HEK293 (cell line): ENCODE results near the gene THSD7A.

Source experiments
- CTCF ChIA-PET: fragments of 350-600 bp; formaldehyde crosslinking; extraction: SDS; loops from one replicate; lab custom pipeline; 2021; ENCODE audit warnings: antibody characterized with exemption; lab: Yijun Ruan, JAX
- POLR2A ChIA-PET: fragments of 300-600 bp; formaldehyde crosslinking; extraction: SDS; loops from one replicate; lab custom pipeline; 2020; ENCODE audit warnings: antibody characterized with exemption, inconsistent platforms; lab: Yijun Ruan, JAX
- H3K27ac ChIP-seq: fragments of 200-500 bp; sonication (Bioruptor generic); 2 replicates; pipeline ENCODE4 v1.5.1; 2014; ENCODE audit warnings: low read depth, low read length, control low read depth, inconsistent platforms; ENCODE audit errors: extremely low read depth
- H3K36me3 ChIP-seq, 2 experiments: fragments of 200-500 bp in 1 of 2; sonication (Bioruptor generic) in 1 of 2; 1 replicate in 1 of 2; 2 replicates in 1 of 2; pipeline ENCODE4 v1.5.1; 2014 to 2017; ENCODE audit warnings: inconsistent platforms in 2 of 2, low read length in 2 of 2; ENCODE audit not compliant: control insufficient read depth in 2 of 2, insufficient read depth in 1 of 2
- H3K4me1 ChIP-seq: fragments of 200-500 bp; sonication (Bioruptor generic); 2 replicates; pipeline ENCODE4 v1.5.1; 2014; ENCODE audit warnings: mild to moderate bottlenecking, low read length, inconsistent platforms; ENCODE audit not compliant: control insufficient read depth, insufficient read depth
- H3K4me3 ChIP-seq: 2 replicates; pipeline ENCODE4 v1.5.1; 2011; ENCODE audit warnings: low read depth, mild to moderate bottlenecking, control low read depth, low read length, moderate library complexity
- H3K9me3 ChIP-seq: fragments of 200-500 bp; sonication (Bioruptor generic); 2 replicates; pipeline ENCODE4 v1.5.1; 2014; ENCODE audit warnings: low read depth, low read length, inconsistent platforms; ENCODE audit not compliant: control insufficient read depth, insufficient read depth
- FEZF1 ChIP-seq: fragments of 450-650 bp; formaldehyde crosslinking; IDR thresholded peaks from 2 replicates; pipeline ENCODE4 v1.5.1; 2016; ENCODE audit warnings: missing biosample characterization, missing genetic modification characterization
- GLI4 ChIP-seq: fragments of 450-650 bp; formaldehyde crosslinking; IDR thresholded peaks from 2 replicates; pipeline ENCODE4 v1.5.1; 2016; ENCODE audit warnings: missing biosample characterization, missing genetic modification characterization
- HOXC10 ChIP-seq: sonication (generic); formaldehyde crosslinking; IDR thresholded peaks from 2 replicates; pipeline ENCODE4 v1.8.1; 2023; ENCODE audit warnings: mild to moderate bottlenecking, missing genetic modification reagents
- KLF7 ChIP-seq: fragments of 450-650 bp; formaldehyde crosslinking; IDR thresholded peaks from 2 replicates; pipeline ENCODE4 v1.5.1; 2016; ENCODE audit warnings: missing biosample characterization, missing genetic modification characterization, borderline replicate concordance
- OSR2 ChIP-seq: fragments of 450-650 bp; formaldehyde crosslinking; IDR thresholded peaks from 2 replicates; pipeline ENCODE4 v1.5.1; 2016; ENCODE audit warnings: missing biosample characterization, missing genetic modification characterization
- SCRT1 ChIP-seq: fragments of 450-650 bp; formaldehyde crosslinking; IDR thresholded peaks from 2 replicates; pipeline ENCODE4 v1.5.1; 2016; ENCODE audit warnings: missing biosample characterization, missing genetic modification characterization, borderline replicate concordance
- WT1 ChIP-seq: fragments of 450-650 bp; formaldehyde crosslinking; IDR thresholded peaks from 2 replicates; pipeline ENCODE4 v1.5.1; 2016; ENCODE audit warnings: missing biosample characterization, missing genetic modification characterization
- ZBTB48 ChIP-seq: fragments of 450-650 bp; formaldehyde crosslinking; IDR thresholded peaks from 2 replicates; pipeline ENCODE4 v1.5.1; 2016; ENCODE audit warnings: missing biosample characterization, missing genetic modification characterization
- ZFP3 ChIP-seq: fragments of 450-650 bp; formaldehyde crosslinking; IDR thresholded peaks from 2 replicates; pipeline ENCODE4 v1.5.1; 2016; ENCODE audit warnings: low read depth, missing biosample characterization, missing genetic modification characterization
- ZNF112 ChIP-seq: fragments of 450-650 bp; formaldehyde crosslinking; IDR thresholded peaks from 2 replicates; pipeline ENCODE4 v1.5.0; 2017; ENCODE audit warnings: missing biosample characterization, missing genetic modification characterization
- ZNF169 ChIP-seq: fragments of 450-650 bp; formaldehyde crosslinking; IDR thresholded peaks from 2 replicates; pipeline ENCODE4 v1.5.1; 2016; ENCODE audit warnings: missing biosample characterization, missing genetic modification characterization
- ZNF19 ChIP-seq: fragments of 450-650 bp; formaldehyde crosslinking; IDR thresholded peaks from 2 replicates; pipeline ENCODE4; 2016; ENCODE audit warnings: missing biosample characterization, missing genetic modification characterization, low read depth
- ZNF394 ChIP-seq: fragments of 450-650 bp; formaldehyde crosslinking; IDR thresholded peaks from 2 replicates; pipeline ENCODE4 v1.5.1; 2016; ENCODE audit warnings: missing biosample characterization, missing genetic modification characterization, mild to moderate bottlenecking, moderate library complexity, borderline replicate concordance
- ZNF529 ChIP-seq: fragments of 450-650 bp; formaldehyde crosslinking; IDR thresholded peaks from 2 replicates; pipeline ENCODE4 v1.5.1; 2017; ENCODE audit warnings: missing genetic modification characterization, missing biosample characterization; ENCODE audit not compliant: insufficient replicate concordance
- ZNF530 ChIP-seq: fragments of 450-650 bp; formaldehyde crosslinking; IDR thresholded peaks from 2 replicates; pipeline ENCODE4 v1.5.1; 2016; ENCODE audit warnings: low read depth, missing biosample characterization, missing genetic modification characterization
- ZNF549 ChIP-seq: fragments of 450-650 bp; IDR thresholded peaks from 2 replicates; pipeline ENCODE4 v1.5.1; 2018; ENCODE audit warnings: missing biosample characterization, missing genetic modification characterization, mild to moderate bottlenecking, inconsistent platforms, moderate library complexity
- ZNF624 ChIP-seq: fragments of 450-650 bp; formaldehyde crosslinking; IDR thresholded peaks from 2 replicates; pipeline ENCODE4 v1.5.1; 2017; ENCODE audit warnings: missing biosample characterization, missing genetic modification characterization
- ZNF626 ChIP-seq: fragments of 450-650 bp; sonication (Bioruptor Pico); formaldehyde crosslinking; IDR thresholded peaks from 2 replicates; pipeline ENCODE4 v1.5.1; 2018; ENCODE audit warnings: missing biosample characterization, missing genetic modification characterization, inconsistent platforms
- ZNF658 ChIP-seq: fragments of 450-650 bp; formaldehyde crosslinking; IDR thresholded peaks from 2 replicates; pipeline ENCODE4; 2016; ENCODE audit warnings: missing biosample characterization, missing genetic modification characterization
- ZNF701 ChIP-seq: fragments of 450-650 bp; formaldehyde crosslinking; IDR thresholded peaks from 2 replicates; pipeline ENCODE4 v1.5.1; 2016; ENCODE audit warnings: missing biosample characterization, missing genetic modification characterization
- TF ChIP-seq, protein P1 (sequence below): fragments of 450-650 bp; formaldehyde crosslinking; IDR thresholded peaks from 2 replicates; pipeline ENCODE4 v1.5.1; 2016; ENCODE audit warnings: missing biosample characterization, missing genetic modification characterization
- TF ChIP-seq, protein P2 (sequence below): fragments of 450-650 bp; formaldehyde crosslinking; IDR thresholded peaks from 2 replicates; pipeline ENCODE4 v1.5.1; 2017; ENCODE audit warnings: missing biosample characterization, missing genetic modification characterization
- TF ChIP-seq, protein P3 (sequence below): fragments of 450-650 bp; IDR thresholded peaks from 2 replicates; pipeline ENCODE4 v1.5.1; 2018; ENCODE audit warnings: missing biosample characterization, missing genetic modification characterization
- TF ChIP-seq, protein P4 (sequence below): fragments of 450-650 bp; formaldehyde crosslinking; IDR thresholded peaks from 2 replicates; pipeline ENCODE4 v1.5.1; 2016; ENCODE audit warnings: missing biosample characterization, missing genetic modification characterization
- TF ChIP-seq, protein P5 (sequence below): fragments of 450-650 bp; formaldehyde crosslinking; IDR thresholded peaks from 2 replicates; pipeline ENCODE4 v1.5.1; 2016; ENCODE audit warnings: missing biosample characterization, missing genetic modification characterization
- TF ChIP-seq, protein P6 (sequence below): fragments of 450-650 bp; formaldehyde crosslinking; IDR thresholded peaks from 2 replicates; pipeline ENCODE4 v1.5.1; 2016; ENCODE audit warnings: missing biosample characterization, missing genetic modification characterization

The THSD7A gene

DNA sequence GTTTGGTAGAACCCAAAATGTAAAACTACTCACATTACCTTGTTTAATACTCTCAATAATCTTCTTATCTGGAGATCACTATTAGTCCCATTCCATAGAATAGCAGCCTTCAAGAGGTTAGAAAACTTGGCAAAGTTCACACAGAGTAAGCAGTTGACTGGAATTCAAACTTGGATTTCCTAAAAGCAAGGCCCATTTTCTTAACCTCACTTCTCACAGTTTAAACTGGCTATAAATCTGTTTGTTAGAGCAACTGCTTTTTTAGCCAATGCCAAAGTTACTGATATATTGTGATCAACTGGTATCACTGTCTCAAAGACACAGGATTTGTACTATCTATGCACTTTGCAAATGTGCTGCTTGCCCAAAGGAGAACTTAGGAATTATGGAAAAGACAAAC is 230.2 kb downstream of the THSD7A start:
- H3K36me3 ChIP-seq, result no peaks in the 10 kb centered on the region
- no peak overlapping the region for H3K4me3 ChIP-seq
- POLR2A ChIA-PET, result no interaction called here
- no peak for TF ChIP-seq ZNF530
- TF ChIP-seq ZFP3 (tag by site-specific recombination), result no peak
- TF ChIP-seq KLF7 (tag by site-specific recombination), result no peak
- TF ChIP-seq ZBTB48 (tag by site-specific recombination), result no peak
- TF ChIP-seq ZNF701 (tag by site-specific recombination), result no peak
- TF ChIP-seq ZNF658, result no peak
- no peak for TF ChIP-seq OSR2 (tag by site-specific recombination)
- TF ChIP-seq, protein P1, sequence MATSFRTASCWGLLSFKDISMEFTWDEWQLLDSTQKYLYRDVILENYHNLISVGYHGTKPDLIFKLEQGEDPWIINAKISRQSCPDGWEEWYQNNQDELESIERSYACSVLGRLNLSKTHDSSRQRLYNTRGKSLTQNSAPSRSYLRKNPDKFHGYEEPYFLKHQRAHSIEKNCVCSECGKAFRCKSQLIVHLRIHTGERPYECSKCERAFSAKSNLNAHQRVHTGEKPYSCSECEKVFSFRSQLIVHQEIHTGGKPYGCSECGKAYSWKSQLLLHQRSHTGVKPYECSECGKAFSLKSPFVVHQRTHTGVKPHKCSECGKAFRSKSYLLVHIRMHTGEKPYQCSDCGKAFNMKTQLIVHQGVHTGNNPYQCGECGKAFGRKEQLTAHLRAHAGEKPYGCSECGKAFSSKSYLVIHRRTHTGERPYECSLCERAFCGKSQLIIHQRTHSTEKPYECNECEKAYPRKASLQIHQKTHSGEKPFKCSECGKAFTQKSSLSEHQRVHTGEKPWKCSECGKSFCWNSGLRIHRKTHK, result no peak
- TF ChIP-seq GLI4, result no peak
- no peak for TF ChIP-seq ZNF112 (tag by site-specific recombination)
- no peak for TF ChIP-seq ZNF169 (tag by site-specific recombination)
- TF ChIP-seq, protein P2, sequence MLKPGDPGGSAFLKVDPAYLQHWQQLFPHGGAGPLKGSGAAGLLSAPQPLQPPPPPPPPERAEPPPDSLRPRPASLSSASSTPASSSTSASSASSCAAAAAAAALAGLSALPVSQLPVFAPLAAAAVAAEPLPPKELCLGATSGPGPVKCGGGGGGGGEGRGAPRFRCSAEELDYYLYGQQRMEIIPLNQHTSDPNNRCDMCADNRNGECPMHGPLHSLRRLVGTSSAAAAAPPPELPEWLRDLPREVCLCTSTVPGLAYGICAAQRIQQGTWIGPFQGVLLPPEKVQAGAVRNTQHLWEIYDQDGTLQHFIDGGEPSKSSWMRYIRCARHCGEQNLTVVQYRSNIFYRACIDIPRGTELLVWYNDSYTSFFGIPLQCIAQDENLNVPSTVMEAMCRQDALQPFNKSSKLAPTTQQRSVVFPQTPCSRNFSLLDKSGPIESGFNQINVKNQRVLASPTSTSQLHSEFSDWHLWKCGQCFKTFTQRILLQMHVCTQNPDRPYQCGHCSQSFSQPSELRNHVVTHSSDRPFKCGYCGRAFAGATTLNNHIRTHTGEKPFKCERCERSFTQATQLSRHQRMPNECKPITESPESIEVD, result no peak
- TF ChIP-seq, protein P3, sequence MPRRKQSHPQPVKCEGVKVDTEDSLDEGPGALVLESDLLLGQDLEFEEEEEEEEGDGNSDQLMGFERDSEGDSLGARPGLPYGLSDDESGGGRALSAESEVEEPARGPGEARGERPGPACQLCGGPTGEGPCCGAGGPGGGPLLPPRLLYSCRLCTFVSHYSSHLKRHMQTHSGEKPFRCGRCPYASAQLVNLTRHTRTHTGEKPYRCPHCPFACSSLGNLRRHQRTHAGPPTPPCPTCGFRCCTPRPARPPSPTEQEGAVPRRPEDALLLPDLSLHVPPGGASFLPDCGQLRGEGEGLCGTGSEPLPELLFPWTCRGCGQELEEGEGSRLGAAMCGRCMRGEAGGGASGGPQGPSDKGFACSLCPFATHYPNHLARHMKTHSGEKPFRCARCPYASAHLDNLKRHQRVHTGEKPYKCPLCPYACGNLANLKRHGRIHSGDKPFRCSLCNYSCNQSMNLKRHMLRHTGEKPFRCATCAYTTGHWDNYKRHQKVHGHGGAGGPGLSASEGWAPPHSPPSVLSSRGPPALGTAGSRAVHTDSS, result no peak
- TF ChIP-seq ZNF19 (tag by site-specific recombination), result no peak
- no peak for TF ChIP-seq FEZF1 (tag by site-specific recombination)
- TF ChIP-seq, protein P4, sequence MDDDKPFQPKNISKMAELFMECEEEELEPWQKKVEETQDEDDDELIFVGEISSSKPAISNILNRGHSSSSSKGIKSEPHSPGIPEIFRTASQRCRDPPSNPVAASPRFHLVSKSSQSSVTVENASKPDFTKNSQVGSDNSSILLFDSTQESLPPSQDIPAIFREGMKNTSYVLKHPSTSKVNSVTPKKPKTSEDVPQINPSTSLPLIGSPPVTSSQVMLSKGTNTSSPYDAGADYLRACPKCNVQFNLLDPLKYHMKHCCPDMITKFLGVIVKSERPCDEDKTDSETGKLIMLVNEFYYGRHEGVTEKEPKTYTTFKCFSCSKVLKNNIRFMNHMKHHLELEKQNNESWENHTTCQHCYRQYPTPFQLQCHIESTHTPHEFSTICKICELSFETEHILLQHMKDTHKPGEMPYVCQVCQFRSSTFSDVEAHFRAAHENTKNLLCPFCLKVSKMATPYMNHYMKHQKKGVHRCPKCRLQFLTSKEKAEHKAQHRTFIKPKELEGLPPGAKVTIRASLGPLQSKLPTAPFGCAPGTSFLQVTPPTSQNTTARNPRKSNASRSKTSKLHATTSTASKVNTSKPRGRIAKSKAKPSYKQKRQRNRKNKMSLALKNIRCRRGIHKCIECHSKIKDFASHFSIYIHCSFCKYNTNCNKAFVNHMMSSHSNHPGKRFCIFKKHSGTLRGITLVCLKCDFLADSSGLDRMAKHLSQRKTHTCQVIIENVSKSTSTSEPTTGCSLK (tag by site-specific recombination), result no peak
- no peak for TF ChIP-seq WT1 (tag by site-specific recombination)
- TF ChIP-seq, all 188 proteins: peak for 0
- H3K27ac ChIP-seq, result no peak overlapping the region
- no peaks in the 10 kb centered on the region for H3K4me1 ChIP-seq
- CTCF ChIA-PET, result no interaction called here
- H3K9me3 ChIP-seq, result no peaks in the 10 kb centered on the region

DNA sequence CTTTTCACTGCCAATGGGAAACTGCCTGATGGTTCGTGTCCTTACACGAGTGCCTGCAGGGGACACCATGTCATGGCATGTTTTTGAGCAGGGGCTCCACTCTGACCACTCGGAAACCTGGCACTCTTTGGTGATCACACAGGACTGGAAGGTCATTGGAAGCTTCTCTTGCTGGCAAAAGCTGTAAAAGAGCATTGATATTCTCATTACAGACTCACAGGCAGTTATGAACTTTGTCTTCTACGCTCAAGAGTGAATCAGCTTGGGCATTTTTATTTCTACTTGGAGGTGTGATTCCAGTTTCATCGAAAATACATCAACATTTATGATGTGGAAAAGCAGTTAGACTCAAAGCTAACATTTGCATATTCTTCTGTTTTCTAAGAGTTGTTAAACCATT is 238.7 kb downstream of the THSD7A start:
- H3K9me3 ChIP-seq, result no peaks in the 10 kb centered on the region
- ChIA-PET CTCF (no interaction called here), POLR2A (no interaction called here)
- no peak overlapping the region for H3K4me3 ChIP-seq
- no peak overlapping the region for H3K27ac ChIP-seq
- no peaks in the 10 kb centered on the region for H3K4me1 ChIP-seq
- TF ChIP-seq ZNF701 (tag by site-specific recombination), result no peak
- TF ChIP-seq ZNF624 (tag by site-specific recombination), result no peak
- no peak for TF ChIP-seq ZNF549 (tag by site-specific recombination)
- TF ChIP-seq, protein P5, sequence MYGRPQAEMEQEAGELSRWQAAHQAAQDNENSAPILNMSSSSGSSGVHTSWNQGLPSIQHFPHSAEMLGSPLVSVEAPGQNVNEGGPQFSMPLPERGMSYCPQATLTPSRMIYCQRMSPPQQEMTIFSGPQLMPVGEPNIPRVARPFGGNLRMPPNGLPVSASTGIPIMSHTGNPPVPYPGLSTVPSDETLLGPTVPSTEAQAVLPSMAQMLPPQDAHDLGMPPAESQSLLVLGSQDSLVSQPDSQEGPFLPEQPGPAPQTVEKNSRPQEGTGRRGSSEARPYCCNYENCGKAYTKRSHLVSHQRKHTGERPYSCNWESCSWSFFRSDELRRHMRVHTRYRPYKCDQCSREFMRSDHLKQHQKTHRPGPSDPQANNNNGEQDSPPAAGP, result no peak
- TF ChIP-seq, protein P6, sequence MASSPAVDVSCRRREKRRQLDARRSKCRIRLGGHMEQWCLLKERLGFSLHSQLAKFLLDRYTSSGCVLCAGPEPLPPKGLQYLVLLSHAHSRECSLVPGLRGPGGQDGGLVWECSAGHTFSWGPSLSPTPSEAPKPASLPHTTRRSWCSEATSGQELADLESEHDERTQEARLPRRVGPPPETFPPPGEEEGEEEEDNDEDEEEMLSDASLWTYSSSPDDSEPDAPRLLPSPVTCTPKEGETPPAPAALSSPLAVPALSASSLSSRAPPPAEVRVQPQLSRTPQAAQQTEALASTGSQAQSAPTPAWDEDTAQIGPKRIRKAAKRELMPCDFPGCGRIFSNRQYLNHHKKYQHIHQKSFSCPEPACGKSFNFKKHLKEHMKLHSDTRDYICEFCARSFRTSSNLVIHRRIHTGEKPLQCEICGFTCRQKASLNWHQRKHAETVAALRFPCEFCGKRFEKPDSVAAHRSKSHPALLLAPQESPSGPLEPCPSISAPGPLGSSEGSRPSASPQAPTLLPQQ (tag by site-specific recombination), result no peak
- no peak for TF ChIP-seq ZNF394 (tag by site-specific recombination)
- no peak for TF ChIP-seq ZNF529 (tag by site-specific recombination)
- no peak for TF ChIP-seq HOXC10 (CRISPR knock-in tag)
- TF ChIP-seq ZNF626 (tag by site-specific recombination), result no peak
- TF ChIP-seq SCRT1 (tag by site-specific recombination), result no peak
- TF ChIP-seq, protein P3, result no peak
- H3K36me3 ChIP-seq, result no peaks in the 10 kb centered on the region
